NK-92 treated with Interleukin-12 subunit alpha and Interleukin-12 subunit beta, amount 100 ng/mL, for 24 hours (cell line): ENCODE data around the gene TBC1D4.
"Not testable (repeated sequence)": the region's sequence is repeated elsewhere in the genome, so short reads cannot be mapped to it uniquely, and the experiment has no call there.

ENCODE experiments used
- DNase-seq: peaks from one replicate; lab custom pipeline; 2025; lab: John Stamatoyannopoulos, UW

Gene TBC1D4

DNA sequence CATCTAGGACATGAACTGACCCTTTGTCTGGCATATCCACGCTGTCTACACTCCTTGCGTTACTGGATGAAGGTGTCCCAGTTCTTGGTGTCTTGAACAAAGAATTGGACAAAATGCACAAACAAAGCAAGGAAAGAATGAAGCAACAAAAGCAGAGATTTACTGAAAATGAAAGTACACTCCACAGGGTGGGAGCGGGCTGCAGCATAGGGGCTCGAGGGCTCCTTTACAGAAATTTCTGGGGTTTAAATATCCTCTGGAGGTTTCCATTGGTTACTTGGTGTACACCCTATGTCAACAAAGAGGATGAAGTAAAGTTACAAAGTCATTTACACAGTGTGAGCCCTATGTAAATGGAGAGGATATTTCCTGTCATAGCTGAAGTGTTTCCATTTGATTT, 208.3 kb downstream of the TBC1D4 start:
- not testable (repeated sequence) for DNase-seq

GRCh38 chr13:75271846-75272245, 210.1 kb downstream of the TBC1D4 start:
- no peak for DNase-seq

GRCh38 chr13:75268481-75268880, 213.5 kb downstream of the TBC1D4 start:
- DNase-seq, result not testable (repeated sequence)

DNA sequence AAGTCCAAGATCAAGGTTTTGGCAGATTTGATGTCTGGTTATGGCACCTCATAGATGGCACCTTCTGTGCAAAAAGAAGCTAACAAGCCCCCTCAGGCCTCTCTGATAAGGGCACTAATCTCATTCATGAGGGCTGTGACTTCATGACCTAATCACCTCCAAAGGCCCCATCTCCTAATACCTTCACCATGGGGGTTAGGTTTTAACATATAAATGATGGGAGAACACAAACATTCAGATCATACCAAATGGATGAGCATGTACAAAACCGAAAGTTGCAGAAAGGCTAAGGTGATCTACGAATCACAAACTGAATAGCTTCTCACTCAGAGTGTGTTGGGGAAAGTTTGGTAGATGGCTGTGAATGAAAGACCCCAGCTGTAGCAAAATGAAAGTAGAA, 217.4 kb downstream of the TBC1D4 start:
- DNase-seq, result no peak

DNA sequence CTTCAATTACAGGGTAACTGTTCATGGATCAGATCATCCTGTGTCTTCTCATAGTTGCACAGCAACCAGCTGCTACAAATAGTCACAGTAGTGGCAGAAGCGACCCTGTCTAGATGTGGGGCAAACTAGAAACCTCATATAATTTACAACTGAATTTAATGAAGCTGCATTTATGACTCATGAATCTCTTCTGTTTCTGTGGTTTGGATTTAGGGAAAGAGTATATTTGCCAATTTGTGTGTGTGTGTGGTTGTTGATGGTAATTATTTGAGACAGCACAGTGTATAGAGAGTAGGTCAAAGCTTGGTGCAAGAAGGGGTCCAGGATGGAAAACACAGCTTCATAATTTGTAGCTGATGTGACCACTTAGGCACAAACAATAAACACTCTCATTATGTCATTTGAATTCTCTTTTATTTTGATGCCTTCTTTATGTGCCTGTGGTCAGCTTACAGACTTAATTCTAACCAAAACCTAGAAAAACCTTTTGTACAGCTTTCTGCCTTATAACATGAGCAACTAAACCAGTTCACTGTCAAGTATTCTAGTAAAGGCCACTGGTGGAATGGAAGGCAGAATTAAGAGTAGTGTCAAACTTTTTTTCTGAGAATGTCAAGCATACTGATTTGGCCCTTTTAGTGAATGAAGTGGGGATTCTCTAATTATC, 218.1 kb downstream of the TBC1D4 start:
- DNase-seq, result no peak

- no peak for DNase-seq
Observed at GRCh38 chr13:75258159-75258782, 223.7 kb downstream of the TBC1D4 start.

DNA sequence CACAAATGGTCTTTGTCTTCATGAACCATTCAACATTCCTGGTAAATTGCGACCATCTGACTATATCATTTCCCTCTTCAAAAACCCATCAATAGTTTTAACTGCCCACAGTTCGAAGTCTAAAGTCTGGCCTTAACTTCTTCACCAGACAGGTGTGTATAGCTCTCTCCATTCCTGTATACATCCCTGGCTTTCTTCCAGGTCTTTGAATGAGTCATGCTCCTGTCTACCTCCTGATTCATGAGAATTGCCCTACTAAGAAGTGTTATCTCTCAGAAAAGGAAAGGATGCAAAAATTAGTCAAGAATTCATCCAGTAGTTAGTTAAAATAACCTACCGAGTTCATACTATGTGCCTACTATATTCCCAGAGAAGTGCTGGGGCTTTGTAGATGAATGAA, 225.0 kb downstream of the TBC1D4 start:
- DNase-seq, result no peak

- no peak for DNase-seq
Observed at GRCh38 chr13:75255653-75256052, 226.3 kb downstream of the TBC1D4 start.

DNA sequence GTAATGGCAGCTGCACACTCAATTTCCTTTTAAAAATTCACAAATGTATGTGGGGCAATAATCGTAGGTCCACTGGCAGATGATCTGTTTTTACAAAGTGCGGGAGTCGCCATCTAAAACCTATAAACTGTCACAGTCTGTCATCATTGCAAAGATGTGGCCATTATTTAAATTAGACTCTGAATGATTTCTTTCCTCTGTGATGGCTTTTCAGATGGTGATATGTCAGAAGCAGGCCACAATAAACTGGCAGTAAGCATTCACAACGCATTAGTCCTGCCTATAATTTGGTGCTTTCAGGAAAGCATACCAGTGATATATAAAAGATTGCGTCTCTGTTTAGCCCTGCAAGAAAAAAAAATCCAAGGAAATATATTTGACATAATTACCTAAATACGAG, 226.8 kb downstream of the TBC1D4 start:
- no peak for DNase-seq

DNA sequence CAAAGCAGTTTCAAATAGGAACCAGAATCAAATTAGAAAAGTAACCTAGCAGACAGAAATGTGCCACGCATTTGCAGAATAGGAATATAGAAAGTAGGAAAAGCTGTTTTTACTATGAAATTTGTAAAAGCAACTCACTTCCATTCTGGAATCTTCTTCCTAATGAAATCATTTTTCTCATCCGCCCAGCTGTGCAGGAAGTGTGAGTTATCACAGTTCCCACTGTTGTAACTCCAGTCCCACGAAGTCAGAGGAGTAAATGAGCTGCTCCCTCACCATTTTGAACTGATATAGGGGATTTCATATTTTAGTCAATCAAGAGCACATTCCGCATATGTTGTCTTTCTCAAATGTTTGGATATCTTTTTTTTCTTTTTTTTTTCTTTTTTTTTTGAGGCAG, 230.8 kb downstream of the TBC1D4 start:
- no peak for DNase-seq

- no peak for DNase-seq
Observed at GRCh38 chr13:75250526-75251178, 231.3 kb downstream of the TBC1D4 start.

- DNase-seq, result not testable (repeated sequence)
Observed at GRCh38 chr13:75245578-75245977, 236.4 kb downstream of the TBC1D4 start.

DNA sequence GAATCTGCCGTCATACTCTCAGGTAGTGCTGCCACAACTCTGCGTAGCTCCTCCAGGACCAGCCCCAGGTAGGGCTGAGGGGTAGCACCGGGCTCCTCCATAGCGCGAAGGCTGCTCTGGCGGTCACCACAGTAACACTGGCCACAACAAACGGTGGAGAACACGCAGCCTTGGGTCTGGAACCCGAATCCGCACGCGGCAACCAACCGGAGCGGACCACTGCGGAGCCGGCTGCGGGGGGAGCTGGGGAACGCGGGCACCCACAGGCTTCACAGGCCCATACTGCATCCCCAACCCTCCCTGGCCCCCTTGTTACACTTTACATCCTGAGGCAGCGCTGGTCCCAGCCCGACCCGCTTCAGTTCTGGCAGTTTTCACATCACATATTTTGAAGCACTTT, 241.7 kb downstream of the TBC1D4 start:
- not testable (repeated sequence) for DNase-seq

GRCh38 chr13:75236774-75237173, 245.2 kb downstream of the TBC1D4 start:
- no peak for DNase-seq
